HCT116 (cell line): ENCODE results near the gene AADAT. TPM values are rescaled to one million over a fixed set of nuclear protein-coding genes. Genes with fewer than 3 reads are reported as not detected.
"Not testable (repeated sequence)": the region's sequence is repeated elsewhere in the genome, so short reads cannot be mapped to it uniquely, and the experiment has no call there.

ENCODE experiments used
- ATAC-seq: fragments of 200-7000 bp; cut with Tn5 transposase; 2 replicates; pipeline ENCODE4 v1.9.1; 2020; ENCODE audit warnings: mild to moderate bottlenecking, moderate library complexity
- BruUV-seq: library from RNA; stranded (reverse); fragments of 400-500 nt; replicated peaks from 2 replicates; lab custom pipeline; 2021; lab: Mats Ljungman, UMichigan
- CTCF ChIA-PET: fragments of 300-600 bp; sonication (Branson Sonifier 250); formaldehyde crosslinking; loops from one replicate; lab custom pipeline; 2021; ENCODE audit warnings: antibody characterized with exemption; lab: Charles Lee
- POLR2A ChIA-PET: fragments of 300-600, 350-600 bp; sonication (Branson Sonifier 250); formaldehyde crosslinking; loops from one replicate; lab custom pipeline; 2021; ENCODE audit warnings: antibody characterized with exemption; lab: Charles Lee
- RAD21 ChIA-PET, 2 experiments: fragments of 300-600 bp; sonication (Branson Sonifier 250); formaldehyde crosslinking; loops; one replicate each; lab custom pipeline; 2023; ENCODE audit warnings: low total read pairs in 2 of 2; ENCODE audit not compliant: uncharacterized antibody in 2 of 2, unreplicated experiment in 2 of 2, low non-redundant PET in 1 of 2; lab: Charles Lee
- DNase-seq: peaks from one replicate; pipeline ENCODE4 v3.0.0-alpha.2; 2010; ENCODE audit warnings: low read depth, low spot score
- H2AFZ ChIP-seq: fragments of 200-600 bp; shearing (Covaris generic), sonication (generic); 2 replicates; pipeline ENCODE4 v1.6.1; 2017; ENCODE audit warnings: low read depth, mixed run types, mixed read lengths, antibody characterized with exemption, low read length; ENCODE audit not compliant: poor library complexity, severe bottlenecking
- H3K27ac ChIP-seq: 2 replicates; pipeline ENCODE4 v1.5.1; 2012; ENCODE audit warnings: low read depth, low read length
- H3K27me3 ChIP-seq: fragments of 200-600 bp; sonication (generic); 2 replicates; pipeline ENCODE4 v1.6.1; 2016; ENCODE audit warnings: mixed run types, low read length, mixed read lengths; ENCODE audit not compliant: insufficient read depth
- H3K36me3 ChIP-seq, 2 experiments: fragments of 200-500 bp in 1 of 2; fragments of 200-600 bp in 1 of 2; sonication (Bioruptor generic) in 1 of 2; sonication (generic) in 1 of 2; 2 replicates each; pipeline versions ENCODE4 v1.5.1 to v1.6.1; 2014 to 2016; ENCODE audit warnings: low read length in 2 of 2, inconsistent platforms in 1 of 2, mixed read lengths in 1 of 2, mixed run types in 1 of 2; ENCODE audit not compliant: insufficient read depth in 2 of 2, control insufficient read depth in 1 of 2
- H3K4me1 ChIP-seq, 2 experiments: fragments of 200-600 bp in 1 of 2; sonication (generic) in 1 of 2; 2 replicates each; pipeline versions ENCODE4 v1.5.1 to v1.6.1; 2012 to 2017; ENCODE audit warnings: low read length in 2 of 2, inconsistent platforms in 1 of 2, mild to moderate bottlenecking in 1 of 2, mixed read lengths in 1 of 2, mixed run types in 1 of 2, moderate library complexity in 1 of 2; ENCODE audit not compliant: insufficient read depth in 2 of 2, control insufficient read depth in 1 of 2
- H3K4me2 ChIP-seq: fragments of 200-600 bp; sonication (generic); 2 replicates; pipeline ENCODE4 v1.6.1; 2017; ENCODE audit warnings: mixed run types, low read length, mixed read lengths
- H3K4me3 ChIP-seq, 2 experiments: fragments of 200-600 bp in 1 of 2; sonication (generic) in 1 of 2; replicated peaks in 1 of 2; 2 replicates each; pipeline ENCODE4 v1.5.1; 2011 to 2016; ENCODE audit warnings: low read length in 2 of 2, control low read depth in 1 of 2, low read depth in 1 of 2, mild to moderate bottlenecking in 1 of 2, mixed read lengths in 1 of 2, mixed run types in 1 of 2
- H3K79me2 ChIP-seq: fragments of 200-600 bp; sonication (generic); 2 replicates; pipeline ENCODE4 v1.6.1; 2017; ENCODE audit warnings: mild to moderate bottlenecking, mixed run types, low read length, moderate library complexity, mixed read lengths; ENCODE audit not compliant: insufficient read depth
- H3K9ac ChIP-seq: fragments of 200-600 bp; sonication (generic); 2 replicates; pipeline ENCODE4 v1.6.1; 2016; ENCODE audit warnings: low read length, mixed read lengths
- H3K9me2 ChIP-seq: fragments of 200-600 bp; sonication (generic), shearing (Covaris generic); 2 replicates; pipeline ENCODE4 v1.6.1; 2017; ENCODE audit warnings: mixed run types, mild to moderate bottlenecking, moderate library complexity; ENCODE audit not compliant: insufficient read depth
- H3K9me3 ChIP-seq, 2 experiments: fragments of 200-500 bp in 1 of 2; fragments of 200-600 bp in 1 of 2; sonication (Bioruptor generic) in 1 of 2; sonication (generic) in 1 of 2; 2 replicates each; pipeline ENCODE4 v1.6.1; 2014 to 2017; ENCODE audit warnings: low read length in 2 of 2, mixed read lengths in 2 of 2, inconsistent platforms in 1 of 2, low read depth in 1 of 2, mild to moderate bottlenecking in 1 of 2, mixed run types in 1 of 2, moderate library complexity in 1 of 2; ENCODE audit not compliant: control insufficient read depth in 1 of 2, insufficient read depth in 1 of 2
- H4K20me1 ChIP-seq: fragments of 200-600 bp; sonication (generic), shearing (Covaris generic); 2 replicates; pipeline ENCODE4 v1.6.1; 2017; ENCODE audit warnings: mixed run types, mild to moderate bottlenecking, moderate library complexity; ENCODE audit not compliant: insufficient read depth
- CBX3 ChIP-seq: IDR thresholded peaks from 2 replicates; pipeline ENCODE4 v1.6.1; 2012; ENCODE audit warnings: low read depth
- CEBPB ChIP-seq: IDR thresholded peaks from 2 replicates; pipeline ENCODE4 v1.6.1; 2012; ENCODE audit warnings: low read depth
- CTCF ChIP-seq, 3 experiments: fragments of 200-600 bp in 1 of 3; sonication (generic) in 1 of 3; IDR thresholded peaks in 2 of 3; conservative IDR thresholded peaks in 1 of 3; 2 replicates each; pipeline ENCODE4 v1.5.1; 2012 to 2017; ENCODE audit warnings: low read depth in 2 of 3, low read length in 2 of 3, antibody characterized with exemption in 1 of 3, borderline replicate concordance in 1 of 3, control low read depth in 1 of 3, mild to moderate bottlenecking in 1 of 3, mixed read lengths in 1 of 3, mixed run types in 1 of 3, moderate library complexity in 1 of 3; ENCODE audit not compliant: insufficient read depth in 1 of 3
- EGR1 ChIP-seq: IDR thresholded peaks from 2 replicates; pipeline ENCODE4 v1.6.1; 2012; ENCODE audit warnings: low read depth
- EZH2phosphoT487 ChIP-seq: fragments of 200-600 bp; IDR thresholded peaks from 2 replicates; pipeline ENCODE4 v1.6.1; 2018; ENCODE audit warnings: antibody characterized with exemption, borderline replicate concordance
- FOSL1 ChIP-seq: IDR thresholded peaks from 2 replicates; pipeline ENCODE4 v1.6.1; 2012; ENCODE audit warnings: low read depth
- JUND ChIP-seq: IDR thresholded peaks from 2 replicates; pipeline ENCODE4 v1.6.1; 2012
- MAX ChIP-seq: IDR thresholded peaks from 2 replicates; pipeline ENCODE4 v1.6.1; 2012
- REST ChIP-seq: IDR thresholded peaks from 2 replicates; pipeline ENCODE4 v1.6.1; 2012; ENCODE audit warnings: low read depth
- SP1 ChIP-seq: IDR thresholded peaks from 2 replicates; pipeline ENCODE4 v1.6.1; 2012; ENCODE audit warnings: low read depth
- SRF ChIP-seq: IDR thresholded peaks from 2 replicates; pipeline ENCODE4 v1.6.1; 2012; ENCODE audit warnings: low read depth
- YY1 ChIP-seq: IDR thresholded peaks from 2 replicates; pipeline ENCODE4 v1.6.1; 2011; ENCODE audit warnings: low read length, low read depth, moderate library complexity, mild to moderate bottlenecking; ENCODE audit not compliant: insufficient replicate concordance; ENCODE audit errors: extremely low read depth
- ZFX ChIP-seq: fragments of 450-650 bp; IDR thresholded peaks from 2 replicates; pipeline ENCODE4 v1.6.1; 2017
- ZNF274 ChIP-seq: fragments of 200-500 bp; sonication (Bioruptor generic); IDR thresholded peaks from 2 replicates; pipeline ENCODE4 v1.6.1; 2014; ENCODE audit warnings: mild to moderate bottlenecking, low read depth, low read length, inconsistent platforms
- intact Hi-C: fragments of 100-400 bp; cut with micrococcal nuclease; formaldehyde crosslinking; loops from 2 replicates; pipeline ENCODE4 v1.10.0; 2022
- total RNA-seq: library from RNA; stranded (reverse); gene quantifications from one replicate; pipeline ENCODE4 v1.2.1, GENCODE V29; 2021; ENCODE audit not compliant: unreplicated experiment

The AADAT gene
- total RNA-seq, 1 experiment from 2014 or later: 15.4 TPM

GRCh38 chr4:170114636-170115035 is 24.9 kb upstream of the AADAT start:
- Histone ChIP-seq H3K27ac (no peak overlapping the region), H3K27me3 (no peaks in the 10 kb centered on the region), H3K9me3 (no peaks in the 10 kb centered on the region), H3K9me2 (no peaks in the 10 kb centered on the region), H3K36me3 (no peaks in the 10 kb centered on the region), H4K20me1 (no peaks in the 10 kb centered on the region), H3K4me1 (no peaks in the 10 kb centered on the region), H3K4me3 (no peak overlapping the region), H3K9ac (no peak overlapping the region), H2AFZ (no peak overlapping the region), H3K79me2 (no peaks in the 10 kb centered on the region), H3K4me2 (no peak overlapping the region)
- DNase-seq (no peak), ATAC-seq (no peak)
- intact Hi-C loops: no loop called here
- CTCF ChIA-PET: no interaction called here
- BruUV-seq: no TSS peak
- TF ChIP-seq CBX3 (no peak), CEBPB (no peak), JUND (no peak), ZNF274 (no peak), MAX (no peak), SRF (no peak), CTCF (IDR thresholded peaks at IDR 0.05 in 2 of 3, conservative IDR thresholded peaks at IDR 0.05 in 1 of 3; ENCODE audit: borderline replicate concordance in 1 of 3, insufficient read depth in 1 of 3, low read depth in 2 of 3, low read length in 2 of 3) (no peak), EZH2phosphoT487 (no peak), EGR1 (no peak), ZFX (no peak), SP1 (no peak), FOSL1 (no peak), YY1 (no peak), REST (no peak)
- RAD21 ChIA-PET: no interaction called here
- POLR2A ChIA-PET: no interaction called here

- H3K9ac ChIP-seq, BruUV-seq, H3K79me2 ChIP-seq, intact Hi-C loops, ATAC-seq, H3K27ac ChIP-seq, H3K9me3 ChIP-seq, H3K27me3 ChIP-seq, H3K4me2 ChIP-seq, H2AFZ ChIP-seq, H3K36me3 ChIP-seq, H4K20me1 ChIP-seq, DNase-seq, H3K9me2 ChIP-seq, H3K4me3 ChIP-seq, H3K4me1 ChIP-seq, RAD21 ChIA-PET, CTCF ChIA-PET, POLR2A ChIA-PET: not testable (repeated sequence)
These were observed 24.4 kb upstream of the AADAT start for GRCh38 chr4:170114183-170114582.
